HG03159 (cell line): ENCODE measurements around the gene FAM228A.

Source experiments
- ATAC-seq: cut with Tn5 transposase; IDR thresholded peaks from one replicate; pipeline ENCODE4 v1.9.1; 2021; ENCODE audit warnings: mild to moderate bottlenecking, moderate library complexity; ENCODE audit not compliant: unreplicated experiment

Gene FAM228A

GRCh38 chr2:24222946-24223345, 48.1 kb downstream of the FAM228A start:
- no peak for ATAC-seq

GRCh38 chr2:24225499-24226242, 50.8 kb downstream of the FAM228A start:
- ATAC-seq, result no peak

- ATAC-seq, result no peak
These were observed 53.6 kb downstream of the FAM228A start for GRCh38 chr2:24228470-24228869.

- no peak for ATAC-seq
These were observed 56.6 kb downstream of the FAM228A start for GRCh38 chr2:24231461-24231881.

GRCh38 chr2:24233321-24233720, 58.5 kb downstream of the FAM228A start:
- no peak for ATAC-seq

GRCh38 chr2:24237313-24237712, 62.5 kb downstream of the FAM228A start:
- ATAC-seq, result no peak

- no peak for ATAC-seq
These were observed 63.3 kb downstream of the FAM228A start for GRCh38 chr2:24238158-24238557.

GRCh38 chr2:24239553-24239952, 64.7 kb downstream of the FAM228A start:
- no peak for ATAC-seq
